22Rv1 (cell line): ENCODE measurements around the gene KRT27.
"Not testable (repeated sequence)": the region's sequence is repeated elsewhere in the genome, so short reads cannot be mapped to it uniquely, and the experiment has no call there.

Experiments used
- ZFX ChIP-seq: fragments of 450-650 bp; IDR thresholded peaks from 2 replicates; pipeline ENCODE4 v1.6.1; 2017; ENCODE audit warnings: antibody characterized with exemption, borderline replicate concordance
- TF ChIP-seq, protein P1 (sequence below): fragments of 450-650 bp; IDR thresholded peaks from 2 replicates; pipeline ENCODE4 v1.5.1; 2017; ENCODE audit warnings: mild to moderate bottlenecking

DNA sequence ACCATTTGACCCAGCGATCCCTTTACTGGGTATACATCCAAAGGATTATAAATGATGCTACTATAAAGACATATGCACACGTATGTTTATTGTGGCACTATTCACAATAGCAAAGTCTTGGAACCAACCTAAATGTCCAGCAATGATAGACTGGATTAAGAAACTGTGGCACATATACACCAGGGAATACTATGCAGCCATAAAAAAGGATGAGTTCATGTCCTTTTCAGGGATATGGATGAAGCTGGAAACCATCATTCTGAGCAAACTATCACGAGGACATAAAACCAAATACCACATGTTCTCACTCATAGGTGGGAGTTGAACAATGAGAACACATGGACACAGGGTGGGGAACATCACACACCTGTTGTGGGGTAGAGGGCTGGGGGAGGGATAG, 32.3 kb upstream of the KRT27 start:
- TF ChIP-seq, protein P1, sequence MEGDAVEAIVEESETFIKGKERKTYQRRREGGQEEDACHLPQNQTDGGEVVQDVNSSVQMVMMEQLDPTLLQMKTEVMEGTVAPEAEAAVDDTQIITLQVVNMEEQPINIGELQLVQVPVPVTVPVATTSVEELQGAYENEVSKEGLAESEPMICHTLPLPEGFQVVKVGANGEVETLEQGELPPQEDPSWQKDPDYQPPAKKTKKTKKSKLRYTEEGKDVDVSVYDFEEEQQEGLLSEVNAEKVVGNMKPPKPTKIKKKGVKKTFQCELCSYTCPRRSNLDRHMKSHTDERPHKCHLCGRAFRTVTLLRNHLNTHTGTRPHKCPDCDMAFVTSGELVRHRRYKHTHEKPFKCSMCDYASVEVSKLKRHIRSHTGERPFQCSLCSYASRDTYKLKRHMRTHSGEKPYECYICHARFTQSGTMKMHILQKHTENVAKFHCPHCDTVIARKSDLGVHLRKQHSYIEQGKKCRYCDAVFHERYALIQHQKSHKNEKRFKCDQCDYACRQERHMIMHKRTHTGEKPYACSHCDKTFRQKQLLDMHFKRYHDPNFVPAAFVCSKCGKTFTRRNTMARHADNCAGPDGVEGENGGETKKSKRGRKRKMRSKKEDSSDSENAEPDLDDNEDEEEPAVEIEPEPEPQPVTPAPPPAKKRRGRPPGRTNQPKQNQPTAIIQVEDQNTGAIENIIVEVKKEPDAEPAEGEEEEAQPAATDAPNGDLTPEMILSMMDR = not testable (repeated sequence)
- TF ChIP-seq ZFX = not testable (repeated sequence)
